ENCODE data around the gene AADAT. TPM values are rescaled to one million over a fixed set of nuclear protein-coding genes. Genes with fewer than 3 reads are reported as not detected.

AADAT gene
- total RNA-seq (2014; rRNA removed; shearing (Covaris generic)) (not detected in 2 replicates), total RNA-seq (2022) (not detected in 2 replicates), Bru-seq, nascent RNA (percentile 9 among the genes with signal in this experiment), BruChase-seq, experiment 1, labeled RNA remaining after a 6-hour chase (percentile 10 among the genes with signal in this experiment), BruChase-seq, experiment 2, labeled RNA remaining after a 2-hour chase (percentile 7 among the genes with signal in this experiment)
- long read RNA-seq, result 0 reads

DNA sequence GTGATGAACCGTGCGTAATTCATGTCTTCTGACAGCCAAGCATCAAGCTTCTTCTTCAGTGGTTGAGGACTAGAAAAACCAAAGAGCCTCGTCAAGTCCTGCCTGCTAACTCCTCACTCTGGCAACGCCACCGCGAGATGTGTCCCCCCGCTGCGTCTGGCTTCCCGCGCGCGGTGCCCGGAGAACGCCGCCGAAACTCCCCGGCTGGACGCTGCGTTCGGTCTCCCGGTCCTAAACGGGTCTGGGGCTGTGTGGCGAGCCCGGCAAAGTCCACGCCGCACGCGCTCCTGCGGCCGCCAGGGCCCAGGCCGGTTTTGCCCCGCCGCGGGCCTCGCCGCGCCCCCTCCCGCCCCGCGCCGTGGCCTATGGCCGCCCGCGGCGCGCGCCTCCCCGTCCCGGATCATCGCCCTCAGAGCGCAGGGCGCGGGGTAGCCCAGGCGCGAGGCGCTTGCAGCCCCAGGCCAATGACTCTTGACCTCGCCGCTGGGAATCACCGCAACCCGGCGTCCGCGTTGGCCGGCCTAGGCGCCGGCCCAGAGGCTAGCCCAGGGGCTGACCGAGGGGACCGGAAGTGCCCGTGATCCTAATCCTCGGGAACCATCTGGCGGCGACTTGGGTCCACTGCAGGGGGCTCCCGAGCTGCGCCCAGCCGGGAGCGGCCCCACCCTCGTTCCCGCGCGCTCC lies at the start of gene AADAT:
Gene AADAT, minus strand, starts transcription at position 289 of the 684 bp plus-strand sequence. Its CDS starts 266 bp downstream, at position 23.
- Histone ChIP-seq H3K79me2 (ENCODE audit: insufficient read depth, low read depth, low read length) (no peaks in the 10 kb centered on the region), H3K4me2 (ENCODE audit: low read length) (no peak within 1 kb of the TSS), H4K20me1 (ENCODE audit: insufficient read depth, low read length) (no peaks in the 10 kb centered on the region), H3K9me3 (ENCODE audit: low read length) (no peaks in the 10 kb centered on the region), H3K4me3 (ENCODE audit: low read depth, low read length, poor library complexity, severe bottlenecking) (no peak within 1 kb of the TSS), H3K9me2 (ENCODE audit: insufficient read depth, low read length) (no peaks in the 10 kb centered on the region), H3K36me3 (ENCODE audit: insufficient read depth, low read length) (no peaks in the 10 kb centered on the region), H2AFZ (ENCODE audit: low read length) (no peak within 1 kb of the TSS), H3K27ac (ENCODE audit: low read depth, low read length, poor library complexity, severe bottlenecking) (no peak within 1 kb of the TSS), H3K4me1 (ENCODE audit: insufficient read depth, low read length, poor library complexity, severe bottlenecking) (no peaks in the 10 kb centered on the region)
- no peak for TF ChIP-seq CTCF (conservative IDR thresholded peaks at IDR 0.05; ENCODE audit: low read length)
- no peak for TF ChIP-seq EZH2phosphoT487 (IDR thresholded peaks at IDR 0.05; ENCODE audit: borderline replicate concordance, low read depth, low read length)
- no TSS peak for BruUV-seq (replicated peaks)
- intact Hi-C loops (cut with micrococcal nuclease; ENCODE audit: unreplicated experiment), result no loop called here
- DNase-seq (ENCODE audit: low spot score), result no peak
- POLR2A ChIA-PET, result no interaction called here
- CTCF ChIA-PET (ENCODE audit: unreplicated experiment), result no interaction called here

GRCh38 chr4:170138580-170139194 lies 48.9 kb upstream of the AADAT start:
- no peaks in the 10 kb centered on the region for H3K9me3 ChIP-seq (ENCODE audit: low read length)
- H3K4me1 ChIP-seq (ENCODE audit: insufficient read depth, low read length, poor library complexity, severe bottlenecking), result no peaks in the 10 kb centered on the region
- intact Hi-C loops (cut with micrococcal nuclease; ENCODE audit: unreplicated experiment), result loop anchor here (1.0 to 5.0 kb wide), 3 partner anchors 121 to 714 kb away; no protein-coding TSS in a partner anchor
- H3K4me3 ChIP-seq (ENCODE audit: low read depth, low read length, poor library complexity, severe bottlenecking), result no peak overlapping the region
- H3K4me2 ChIP-seq (ENCODE audit: low read length), result no peak overlapping the region
- ChIA-PET POLR2A (interaction anchor here (0.7 kb wide), 1 partner anchor 184 kb away, joined by 4 read pairs; no protein-coding TSS in a partner anchor), CTCF (ENCODE audit: unreplicated experiment) (no interaction called here)
- TF ChIP-seq CTCF (conservative IDR thresholded peaks at IDR 0.05; ENCODE audit: low read length) (peak; percentile 84), EZH2phosphoT487 (IDR thresholded peaks at IDR 0.05; ENCODE audit: borderline replicate concordance, low read depth, low read length) (no peak)
- BruUV-seq (replicated peaks), result no TSS peak
- no peaks in the 10 kb centered on the region for H3K9me2 ChIP-seq (ENCODE audit: insufficient read depth, low read length)
- no peaks in the 10 kb centered on the region for H3K79me2 ChIP-seq (ENCODE audit: insufficient read depth, low read depth, low read length)
- H3K27ac ChIP-seq (ENCODE audit: low read depth, low read length, poor library complexity, severe bottlenecking), result no peak overlapping the region
- peak; percentile 62 for DNase-seq (ENCODE audit: low spot score)
- no peak overlapping the region for H2AFZ ChIP-seq (ENCODE audit: low read length)
- no peaks in the 10 kb centered on the region for H4K20me1 ChIP-seq (ENCODE audit: insufficient read depth, low read length)
- H3K36me3 ChIP-seq (ENCODE audit: insufficient read depth, low read length), result no peaks in the 10 kb centered on the region
